K562 (cell line): ENCODE results near the gene ACACB. TPM values are rescaled to one million over a fixed set of nuclear protein-coding genes. Genes with fewer than 3 reads are reported as not detected.

Experiments used
- BHLHE40 ChIP-seq: IDR thresholded peaks from 2 replicates; pipeline ENCODE4 v1.6.1; 2011; ENCODE audit warnings: low read length, improper control_type of control experiment
- HNRNPH1 ChIP-seq: fragments of 200-400 bp; formaldehyde crosslinking; optimal IDR thresholded peaks from 2 replicates; pipeline ENCODE3; 2017; ENCODE audit warnings: low read depth, mild to moderate bottlenecking, low read length, moderate library complexity
- NFE2 ChIP-seq: IDR thresholded peaks from 2 replicates; pipeline ENCODE4 v1.6.1; 2014; ENCODE audit warnings: antibody characterized with exemption, low read depth
- RAD51 ChIP-seq: fragments of 450-650 bp; IDR thresholded peaks from 2 replicates; pipeline ENCODE4 v1.7.1; 2016; ENCODE audit warnings: low read depth, mild to moderate bottlenecking, borderline replicate concordance
- SIX5 ChIP-seq, 2 experiments: IDR thresholded peaks; 2 replicates each; pipeline ENCODE4 v1.6.1; 2011; ENCODE audit warnings: low read length in 2 of 2, borderline replicate concordance in 1 of 2, low read depth in 1 of 2, mild to moderate bottlenecking in 1 of 2, moderate library complexity in 1 of 2; ENCODE audit not compliant: insufficient read depth in 1 of 2
- TARDBP ChIP-seq: fragments of 450-650 bp; IDR thresholded peaks from 2 replicates; pipeline ENCODE4 v1.6.1; 2016
- TCF7L2 ChIP-seq: fragments of 150-350 bp; IDR thresholded peaks from 2 replicates; pipeline ENCODE4 v1.6.1; 2016; ENCODE audit warnings: low read depth, mild to moderate bottlenecking, low read length, moderate library complexity
- U2AF2 ChIP-seq: fragments of 200-400 bp; formaldehyde crosslinking; optimal IDR thresholded peaks from 2 replicates; pipeline ENCODE3; 2017; ENCODE audit warnings: low read depth, mild to moderate bottlenecking, low read length
- ZNF263 ChIP-seq: sonication (generic); formaldehyde crosslinking; IDR thresholded peaks from 2 replicates; pipeline ENCODE4 v1.8.0; 2022; ENCODE audit warnings: mild to moderate bottlenecking, missing genetic modification reagents, borderline replicate concordance
- ZNF76 ChIP-seq: fragments of 250-450 bp; sonication (Bioruptor Pico); IDR thresholded peaks from 2 replicates; pipeline ENCODE4 v1.4.0; 2020; ENCODE audit warnings: mild to moderate bottlenecking, moderate library complexity, borderline replicate concordance
- polyA plus RNA-seq, 8 experiments: library from polyadenylated mRNA; depleted of rRNA in 4 of 8; stranded (reverse) in 5 of 8; unstranded in 3 of 8; fragments of >200 nt; fragmentation: Nextera tagmentation in 2 of 8; fragmentation: Illumina TruSeq in 1 of 8; extraction: Ambion mirVana in 2 of 8; extraction: Trizol in 1 of 8; gene quantifications; 2 replicates each; pipeline versions ENCODE4 v1.2.1 to v1.2.3, GENCODE V29; 2011 to 2014; ENCODE audit warnings: inconsistent platforms in 1 of 8, missing spikeins in 1 of 8
- total RNA-seq, 7 experiments: library from RNA; depleted of rRNA in 6 of 7; stranded (reverse); fragments of >200 nt in 6 of 7; fragmentation: Illumina TruSeq in 2 of 7; extraction: Trizol in 2 of 7; gene quantifications; 2 replicates each; pipeline versions ENCODE4 v1.2.1 to v1.2.3, GENCODE V29; 2011 to 2021; ENCODE audit warnings: low replicate concordance in 1 of 7
- TF ChIP-seq, protein P1 (sequence below), 2 experiments: fragments of 450-650 bp; formaldehyde crosslinking in 1 of 2; IDR thresholded peaks; 2 replicates each; pipeline versions ENCODE4 v1.4.0 to v1.6.1; 2014 to 2020; ENCODE audit warnings: mild to moderate bottlenecking in 2 of 2, borderline replicate concordance in 1 of 2, low read depth in 1 of 2
- TF ChIP-seq, protein P2 (sequence below): sonication (generic); formaldehyde crosslinking; IDR thresholded peaks from 2 replicates; pipeline ENCODE4 v1.8.0; 2022; ENCODE audit warnings: missing genetic modification reagents, mild to moderate bottlenecking, moderate library complexity, borderline replicate concordance
- TF ChIP-seq, protein P3 (sequence below): fragments of 250-450 bp; sonication (Bioruptor Pico); IDR thresholded peaks from 2 replicates; pipeline ENCODE4 v1.8.0; 2022; ENCODE audit warnings: inconsistent platforms, mild to moderate bottlenecking, moderate library complexity, borderline replicate concordance

ACACB gene
- total and polyA plus RNA-seq, 9 of the 15 experiments (the other 6 are each of a cell fraction or from before 2014, with no cell fraction given) = 0.10 to 2.5 (median 0.83) TPM

DNA sequence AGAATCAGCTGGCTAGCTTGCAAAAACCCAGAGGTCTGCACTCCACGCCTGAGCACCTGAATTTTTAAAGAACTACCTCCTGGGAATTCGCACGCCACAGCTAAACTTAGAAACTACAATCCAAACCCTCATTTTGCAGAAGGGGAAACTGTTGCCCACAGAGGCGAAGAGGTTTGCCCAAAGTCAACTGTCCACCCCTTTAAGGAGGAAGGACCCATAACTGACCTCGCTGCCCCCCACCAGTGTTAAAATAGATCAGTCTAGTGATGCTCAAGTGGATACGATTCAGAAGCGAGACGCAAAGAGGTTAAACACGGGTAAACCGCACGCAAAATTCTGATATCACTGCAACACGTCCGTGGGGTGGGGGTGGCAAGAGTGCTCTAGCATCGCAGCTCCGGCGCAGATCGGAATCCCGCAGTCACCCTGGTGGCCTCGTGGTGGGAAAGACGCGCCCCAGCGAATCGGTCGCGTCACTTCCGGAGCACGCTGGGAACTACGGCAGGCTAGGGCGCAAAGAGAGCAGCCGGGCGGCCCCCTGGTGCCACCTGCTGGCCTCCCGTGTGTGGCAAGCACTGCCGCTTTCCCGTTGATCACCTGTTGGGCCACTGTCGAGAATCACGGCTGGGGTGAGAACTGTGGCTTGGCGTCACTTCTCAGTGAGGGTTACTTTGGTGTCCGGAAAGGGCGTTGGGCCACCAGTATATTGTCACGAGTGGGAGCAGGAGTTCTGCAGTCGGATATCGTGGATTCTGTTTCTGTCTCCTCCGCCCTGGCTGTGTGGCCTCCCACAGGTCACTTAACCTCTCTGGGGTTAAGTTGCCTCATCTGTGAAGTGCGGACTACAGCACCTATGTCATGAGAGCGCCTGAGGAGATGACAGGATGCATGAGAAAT is 23.1 kb upstream of the ACACB start, which contains the start of gene ALKBH2 (continued):
- TF ChIP-seq, protein P1, sequence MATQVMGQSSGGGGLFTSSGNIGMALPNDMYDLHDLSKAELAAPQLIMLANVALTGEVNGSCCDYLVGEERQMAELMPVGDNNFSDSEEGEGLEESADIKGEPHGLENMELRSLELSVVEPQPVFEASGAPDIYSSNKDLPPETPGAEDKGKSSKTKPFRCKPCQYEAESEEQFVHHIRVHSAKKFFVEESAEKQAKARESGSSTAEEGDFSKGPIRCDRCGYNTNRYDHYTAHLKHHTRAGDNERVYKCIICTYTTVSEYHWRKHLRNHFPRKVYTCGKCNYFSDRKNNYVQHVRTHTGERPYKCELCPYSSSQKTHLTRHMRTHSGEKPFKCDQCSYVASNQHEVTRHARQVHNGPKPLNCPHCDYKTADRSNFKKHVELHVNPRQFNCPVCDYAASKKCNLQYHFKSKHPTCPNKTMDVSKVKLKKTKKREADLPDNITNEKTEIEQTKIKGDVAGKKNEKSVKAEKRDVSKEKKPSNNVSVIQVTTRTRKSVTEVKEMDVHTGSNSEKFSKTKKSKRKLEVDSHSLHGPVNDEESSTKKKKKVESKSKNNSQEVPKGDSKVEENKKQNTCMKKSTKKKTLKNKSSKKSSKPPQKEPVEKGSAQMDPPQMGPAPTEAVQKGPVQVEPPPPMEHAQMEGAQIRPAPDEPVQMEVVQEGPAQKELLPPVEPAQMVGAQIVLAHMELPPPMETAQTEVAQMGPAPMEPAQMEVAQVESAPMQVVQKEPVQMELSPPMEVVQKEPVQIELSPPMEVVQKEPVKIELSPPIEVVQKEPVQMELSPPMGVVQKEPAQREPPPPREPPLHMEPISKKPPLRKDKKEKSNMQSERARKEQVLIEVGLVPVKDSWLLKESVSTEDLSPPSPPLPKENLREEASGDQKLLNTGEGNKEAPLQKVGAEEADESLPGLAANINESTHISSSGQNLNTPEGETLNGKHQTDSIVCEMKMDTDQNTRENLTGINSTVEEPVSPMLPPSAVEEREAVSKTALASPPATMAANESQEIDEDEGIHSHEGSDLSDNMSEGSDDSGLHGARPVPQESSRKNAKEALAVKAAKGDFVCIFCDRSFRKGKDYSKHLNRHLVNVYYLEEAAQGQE (IDR thresholded peaks at IDR 0.05; ENCODE audit: borderline replicate concordance) = peak; percentile 83
- TF ChIP-seq, protein P1 (CRISPR knock-in tag; IDR thresholded peaks at IDR 0.05; ENCODE audit: low read depth) = no peak
- TF ChIP-seq, protein P2, sequence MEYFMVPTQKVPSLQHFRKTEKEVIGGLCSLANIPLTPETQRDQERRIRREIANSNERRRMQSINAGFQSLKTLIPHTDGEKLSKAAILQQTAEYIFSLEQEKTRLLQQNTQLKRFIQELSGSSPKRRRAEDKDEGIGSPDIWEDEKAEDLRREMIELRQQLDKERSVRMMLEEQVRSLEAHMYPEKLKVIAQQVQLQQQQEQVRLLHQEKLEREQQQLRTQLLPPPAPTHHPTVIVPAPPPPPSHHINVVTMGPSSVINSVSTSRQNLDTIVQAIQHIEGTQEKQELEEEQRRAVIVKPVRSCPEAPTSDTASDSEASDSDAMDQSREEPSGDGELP (CRISPR knock-in tag) = peak; percentile 97
- 0 out of 2 replicates have a peak, but pooled peaks have one; percentile 61 for TF ChIP-seq TARDBP
- TF ChIP-seq BHLHE40 = peak; percentile 57
- no peak for TF ChIP-seq ZNF76 (CRISPR knock-in tag)
- no peak; the same call in 1 of the 2 replicates for TF ChIP-seq ZNF263 (CRISPR knock-in tag)
- TF ChIP-seq, protein P3, sequence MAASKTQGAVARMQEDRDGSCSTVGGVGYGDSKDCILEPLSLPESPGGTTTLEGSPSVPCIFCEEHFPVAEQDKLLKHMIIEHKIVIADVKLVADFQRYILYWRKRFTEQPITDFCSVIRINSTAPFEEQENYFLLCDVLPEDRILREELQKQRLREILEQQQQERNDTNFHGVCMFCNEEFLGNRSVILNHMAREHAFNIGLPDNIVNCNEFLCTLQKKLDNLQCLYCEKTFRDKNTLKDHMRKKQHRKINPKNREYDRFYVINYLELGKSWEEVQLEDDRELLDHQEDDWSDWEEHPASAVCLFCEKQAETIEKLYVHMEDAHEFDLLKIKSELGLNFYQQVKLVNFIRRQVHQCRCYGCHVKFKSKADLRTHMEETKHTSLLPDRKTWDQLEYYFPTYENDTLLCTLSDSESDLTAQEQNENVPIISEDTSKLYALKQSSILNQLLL = no peak
- peak; percentile 31; the same call in 1 of the 2 replicates for TF ChIP-seq RAD51
- no peak for TF ChIP-seq U2AF2
- no peak for TF ChIP-seq HNRNPH1
- no peak for TF ChIP-seq SIX5 (IDR thresholded peaks at IDR 0.05; ENCODE audit: borderline replicate concordance in 1 of 2, insufficient read depth in 1 of 2, low read depth in 1 of 2, low read length in 2 of 2)
- TF ChIP-seq NFE2 = peak; percentile 59
- no peak for TF ChIP-seq TCF7L2
